GM21423 (cell line): Measurements from ENCODE around the gene DOK4.
"Not testable (repeated sequence)": the region's sequence is repeated elsewhere in the genome, so short reads cannot be mapped to it uniquely, and the experiment has no call there.

ENCODE experiments used
- ATAC-seq: cut with Tn5 transposase; IDR thresholded peaks from one replicate; pipeline ENCODE4 v1.9.1; 2021; ENCODE audit warnings: mild to moderate bottlenecking, moderate library complexity; ENCODE audit not compliant: unreplicated experiment

DOK4 gene

GRCh38 chr16:57503366-57503765 is 17.1 kb upstream of the DOK4 start:
- ATAC-seq = no peak

DNA sequence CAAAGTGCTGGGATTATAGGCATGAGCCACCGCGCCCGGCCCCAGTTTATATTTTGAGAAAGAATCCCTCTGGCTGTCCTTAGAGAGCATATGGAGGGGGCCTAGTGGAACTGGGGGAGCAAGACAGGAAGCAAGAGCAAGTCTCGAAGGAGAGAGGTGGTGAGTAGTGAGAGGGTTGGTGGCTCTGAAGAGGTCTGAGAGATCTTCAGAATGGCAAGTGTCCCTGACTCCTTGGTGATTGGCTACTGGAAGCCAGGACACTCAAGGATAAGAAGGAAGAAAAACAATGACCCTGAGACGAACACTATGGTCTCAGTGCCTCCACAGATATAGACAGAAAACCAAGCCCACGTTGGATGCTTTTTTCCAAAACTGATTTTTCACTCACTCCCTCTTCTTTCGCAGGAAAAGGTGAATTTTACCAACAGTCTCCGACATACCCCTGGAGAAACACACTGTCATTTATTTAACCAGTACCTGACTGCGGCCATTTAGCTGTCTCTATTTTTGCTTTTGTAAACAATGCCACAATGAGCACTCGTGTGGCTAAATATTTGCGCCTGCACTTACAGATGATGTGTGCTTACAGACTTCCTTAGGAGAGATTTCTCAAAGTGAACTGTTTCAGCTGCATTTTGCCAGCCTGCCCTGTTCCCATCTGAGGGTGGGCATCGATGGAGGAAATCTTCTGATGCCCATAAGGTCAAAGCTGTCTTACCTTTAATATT is 15.9 kb upstream of the DOK4 start:
- ATAC-seq = no peak

- ATAC-seq = no peak
These were observed 15.2 kb upstream of the DOK4 start for GRCh38 chr16:57501492-57501891.

- no peak for ATAC-seq
These were observed 14.4 kb upstream of the DOK4 start for GRCh38 chr16:57500578-57501111.

DNA sequence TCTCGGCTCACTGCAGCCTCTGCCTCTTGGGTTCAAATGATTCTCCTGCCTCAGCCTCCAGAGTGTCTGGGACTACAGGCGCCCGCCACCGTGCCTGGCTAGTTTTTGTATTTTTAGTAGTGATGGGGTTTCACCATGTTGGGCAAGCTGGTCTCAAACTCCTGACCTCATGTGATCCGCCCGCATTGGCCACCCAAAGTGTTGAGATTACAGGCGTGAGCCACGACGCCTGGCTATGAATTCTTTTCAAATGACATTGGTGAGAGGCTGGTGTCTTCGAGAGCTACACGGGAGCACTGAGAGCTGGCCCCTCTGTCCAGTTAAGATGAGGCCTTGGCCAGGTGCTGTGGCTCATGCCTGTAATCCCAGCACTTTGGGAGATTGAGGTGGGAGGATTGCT is 13.6 kb upstream of the DOK4 start:
- ATAC-seq = not testable (repeated sequence)

DNA sequence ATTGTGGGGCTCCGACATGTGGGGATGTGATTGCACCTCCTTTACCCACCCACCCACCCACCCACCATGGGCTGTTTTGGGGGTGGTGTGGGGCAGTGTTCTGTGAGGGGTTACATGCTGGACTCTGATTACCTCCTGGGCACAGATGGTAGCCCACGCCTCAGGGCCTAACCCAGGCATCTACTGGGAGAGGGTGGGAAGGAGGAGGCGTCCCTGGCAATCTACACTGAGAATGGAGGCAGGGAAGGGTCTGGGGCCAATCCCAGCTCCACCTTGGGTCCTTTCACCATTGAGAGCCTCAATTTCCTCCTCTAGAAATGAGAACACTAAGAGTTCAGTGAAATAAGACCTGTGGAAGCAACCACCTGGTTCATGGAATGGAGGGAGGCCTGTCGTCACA is 11.7 kb upstream of the DOK4 start:
- no peak for ATAC-seq

GRCh38 chr16:57497121-57497520 is 10.8 kb upstream of the DOK4 start:
- ATAC-seq = no peak

GRCh38 chr16:57493767-57494166 is 7.5 kb upstream of the DOK4 start:
- ATAC-seq = no peak

DNA sequence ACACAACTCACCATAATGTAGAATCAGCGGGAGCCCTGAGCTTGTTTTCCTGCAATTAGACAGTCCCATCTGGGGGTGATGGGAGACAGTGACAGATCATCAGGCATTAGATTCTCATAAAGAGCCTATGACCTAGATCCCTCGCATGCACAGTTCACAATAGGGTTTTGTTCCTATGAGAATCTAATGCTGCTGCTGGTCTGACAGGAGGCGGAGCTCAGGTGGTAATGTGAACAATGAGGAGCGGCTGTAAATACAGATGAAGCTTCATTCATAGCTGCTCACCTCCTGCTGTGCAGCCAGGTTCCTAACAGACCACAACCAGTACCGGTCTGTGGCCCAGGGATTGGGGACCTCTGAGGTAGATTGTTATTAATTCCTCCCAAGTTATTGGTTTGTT is 2.9 kb upstream of the DOK4 start:
- no peak for ATAC-seq

DNA sequence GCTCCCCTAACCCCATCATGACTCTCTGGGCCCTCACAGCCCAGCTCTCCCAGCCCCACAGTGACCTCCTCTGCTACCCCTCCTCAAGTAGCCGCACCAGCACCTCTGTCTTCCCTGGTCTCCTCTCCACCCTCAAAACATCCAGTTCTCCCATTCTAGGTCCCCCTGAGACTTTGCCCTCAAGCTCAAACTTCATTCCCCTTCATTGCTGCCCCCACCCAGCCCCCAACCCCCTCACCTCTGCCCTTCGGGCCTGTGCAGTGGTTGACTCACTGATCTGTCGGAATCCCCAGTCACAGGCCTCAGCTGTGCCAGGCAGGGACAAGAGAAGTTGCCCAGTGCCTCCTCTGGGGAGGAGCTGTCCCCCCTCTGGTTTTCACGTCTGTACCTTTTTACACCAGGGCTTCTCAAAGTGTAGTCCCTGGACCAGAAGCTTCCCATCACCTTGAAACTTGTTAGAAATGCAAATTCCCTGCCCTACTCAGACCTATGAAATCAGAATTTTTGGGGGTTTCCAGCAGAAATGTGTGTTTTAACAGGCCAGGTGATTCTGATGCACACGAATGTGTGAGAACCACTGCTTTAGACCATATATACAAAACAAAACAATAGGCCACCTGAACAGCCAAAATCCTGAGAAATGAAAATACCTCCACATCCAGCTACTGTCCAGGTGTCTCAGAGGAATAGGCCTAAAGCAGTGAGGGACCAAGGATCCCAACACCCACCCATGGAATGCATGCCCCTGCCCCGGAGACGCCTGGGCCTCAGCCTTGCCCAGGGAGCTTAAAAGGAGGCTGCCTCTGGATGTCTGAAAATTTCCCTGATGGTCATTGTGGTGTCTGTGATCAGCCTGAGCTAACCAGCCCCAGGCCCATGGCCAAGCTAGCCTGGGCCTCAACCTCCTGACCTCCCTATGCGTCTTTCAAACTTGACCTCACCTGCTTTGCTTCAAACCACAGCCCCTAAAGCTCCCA is 853 bp upstream of the DOK4 start:
- no peak for ATAC-seq

GRCh38 chr16:57485091-57485915 is 990 bp downstream of the DOK4 start:
- no peak for ATAC-seq

GRCh38 chr16:57484515-57485005 is 1.7 kb downstream of the DOK4 start:
- ATAC-seq = no peak

- ATAC-seq = no peak
These were observed 2.4 kb downstream of the DOK4 start for GRCh38 chr16:57483725-57484514.

GRCh38 chr16:57482845-57483545 is 3.3 kb downstream of the DOK4 start:
- ATAC-seq = no peak

DNA sequence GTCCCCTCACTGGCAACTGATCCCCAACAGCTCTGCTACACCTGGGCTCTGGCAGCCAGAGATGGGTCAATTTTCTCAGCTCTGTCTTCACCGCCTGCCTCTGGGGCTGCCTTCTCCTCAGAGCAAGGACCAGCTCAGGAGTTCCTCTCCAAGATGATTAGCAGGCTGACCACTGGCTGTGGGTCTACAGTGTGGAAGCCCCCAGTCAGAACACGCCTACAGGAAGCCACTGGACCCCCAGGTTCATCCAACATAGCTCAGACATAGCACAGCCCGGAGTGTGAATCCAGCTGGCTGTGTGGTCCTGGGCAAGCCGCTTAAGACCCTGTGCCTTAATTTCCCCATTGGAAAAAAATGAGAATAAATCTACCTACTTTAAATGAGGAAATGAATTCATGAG is 4.9 kb downstream of the DOK4 start:
- no peak for ATAC-seq

DNA sequence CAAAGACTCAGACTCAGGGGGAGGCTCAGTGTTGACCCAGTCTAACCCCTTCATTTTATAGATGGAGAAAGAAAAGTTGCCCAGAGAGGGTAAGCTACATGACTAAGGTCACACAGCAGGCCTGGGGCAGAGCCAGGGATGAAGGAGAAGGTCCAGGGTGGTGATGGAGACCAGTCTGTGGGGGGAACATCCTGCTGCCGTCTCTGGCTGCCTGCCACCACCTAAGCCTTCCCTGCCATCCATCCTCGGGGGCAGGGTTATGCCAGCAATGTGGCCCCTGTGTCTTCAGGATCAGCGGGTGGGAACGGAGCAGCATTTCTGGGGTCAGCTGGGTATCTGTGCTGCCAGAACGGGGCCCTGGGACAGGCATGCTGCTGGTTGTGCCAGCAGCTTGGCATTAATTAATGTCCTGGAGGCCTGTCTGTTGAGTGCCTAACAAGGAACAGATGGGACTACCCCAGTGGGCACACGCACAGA is 5.5 kb downstream of the DOK4 start:
- ATAC-seq = no peak

DNA sequence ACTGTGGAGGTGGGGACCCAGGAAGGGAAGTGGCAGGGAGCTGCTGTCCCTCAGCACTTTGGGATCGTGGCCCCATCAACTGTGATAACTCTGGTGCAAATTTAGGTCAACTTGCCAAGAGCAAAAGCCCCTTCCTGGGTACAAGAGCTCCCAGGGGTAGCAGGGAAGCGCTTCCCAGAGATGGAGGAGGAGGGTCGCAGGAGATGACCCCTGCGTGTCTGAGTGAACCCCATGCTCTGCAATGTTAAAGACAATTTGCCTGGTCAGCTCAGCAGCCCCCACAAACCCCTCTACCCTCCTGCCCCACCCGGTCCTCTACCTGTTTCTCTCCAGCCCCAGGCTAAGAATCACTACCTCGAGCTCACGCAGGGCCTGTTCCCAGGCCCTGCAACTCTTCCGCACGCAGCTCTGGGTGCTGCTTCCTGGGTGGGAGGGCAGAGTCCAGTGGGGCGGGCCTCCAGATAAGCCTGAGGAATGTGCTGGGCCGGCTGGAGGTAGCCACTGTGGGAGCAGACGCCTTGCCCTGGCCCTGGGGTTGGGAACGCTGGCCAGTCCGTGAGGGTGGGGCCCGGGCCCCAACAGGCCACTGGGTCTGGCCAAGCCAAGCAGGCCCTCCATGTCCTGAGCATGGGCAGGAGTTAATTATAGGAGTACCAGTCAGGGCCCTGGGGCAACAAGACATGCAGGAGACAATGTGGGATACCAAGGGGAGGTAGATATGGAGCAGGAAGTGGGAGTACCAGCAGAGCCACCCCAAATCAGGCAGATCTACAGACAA is 6.1 kb downstream of the DOK4 start:
- ATAC-seq = no peak

GRCh38 chr16:57479205-57479975 is 6.9 kb downstream of the DOK4 start:
- ATAC-seq = no peak
